Measurements from ENCODE around the gene SLC25A13. TPM values are rescaled to one million over a fixed set of nuclear protein-coding genes. Genes with fewer than 3 reads are reported as not detected.

The SLC25A13 gene
- total and polyA plus RNA-seq, 2 of the 8 experiments (the other 6 are each of a cell fraction or from before 2014, with no cell fraction given) = 30.8 to 85.4 TPM

- FAIRE-seq = no peak
- CTCF ChIA-PET (ENCODE audit: partially characterized antibody) = interaction anchor here (0.7 kb wide), 2 partner anchors 11 to 107 kb away, joined by 3 read pairs; no protein-coding TSS in a partner anchor
- Histone ChIP-seq H2BK5ac (ENCODE audit: low read depth, low read length) (no peak overlapping the region), H2BK15ac (ENCODE audit: low read length) (no peak overlapping the region), H3K4me1 (replicated peaks in 1 of 4; ENCODE audit: control insufficient read depth in 3 of 4, insufficient read depth in 4 of 4, low read length in 3 of 4) (no peaks in the 10 kb centered on the region), H2BK120ac (replicated peaks; ENCODE audit: low read depth, low read length) (no peak overlapping the region), H3K23me2 (ENCODE audit: low read depth, low read length) (no peaks in the 10 kb centered on the region), H2BK20ac (ENCODE audit: low read length) (no peak overlapping the region), H3K9me3 (ENCODE audit: insufficient read depth in 2 of 2, low read depth in 1 of 2, low read length in 1 of 2) (no peaks in the 10 kb centered on the region), H3K27ac (ENCODE audit: low read depth, low read length) (no peak overlapping the region), H4K20me1 (replicated peaks in 1 of 2; ENCODE audit: control insufficient read depth in 1 of 2, insufficient read depth in 2 of 2, low read length in 2 of 2) (no peaks in the 10 kb centered on the region), H2AFZ (ENCODE audit: low read length) (no peak overlapping the region), H3K9ac (replicated peaks in 1 of 4; ENCODE audit: extremely low read depth in 1 of 4, low read depth in 3 of 4, low read length in 3 of 4) (no peak overlapping the region), H3K18ac (ENCODE audit: extremely low read depth, low read length) (no peak overlapping the region), H3K4me3 (ENCODE audit: extremely low read depth in 1 of 4, insufficient read depth in 2 of 4, low read depth in 3 of 4, low read length in 4 of 4) (no peak overlapping the region), H3K4me2 (ENCODE audit: insufficient read depth in 1 of 2, low read depth in 2 of 2, low read length in 2 of 2) (no peak overlapping the region), H4K91ac (replicated peaks; ENCODE audit: insufficient read length, low read length) (no peak overlapping the region), H3K36me3 (ENCODE audit: control insufficient read depth in 2 of 4, insufficient read depth in 4 of 4, low read length in 3 of 4) (no peaks in the 10 kb centered on the region), H3K4ac (replicated peaks; ENCODE audit: insufficient read length, low read depth, low read length) (no peak overlapping the region), H3K14ac (ENCODE audit: insufficient read length) (no peak overlapping the region), H2BK12ac (ENCODE audit: low read depth, low read length) (no peak overlapping the region), H3K79me2 (ENCODE audit: control insufficient read depth in 1 of 2, insufficient read depth in 2 of 2, low read length in 2 of 2) (no peaks in the 10 kb centered on the region), H2AK5ac (ENCODE audit: low read depth, low read length) (no peak overlapping the region), H4K8ac (ENCODE audit: extremely low read depth, insufficient read depth, low read length) (no peak overlapping the region), H3K56ac (replicated peaks; ENCODE audit: insufficient read length, low read depth, low read length) (no peak overlapping the region), H3K79me1 (ENCODE audit: low read depth, low read length) (no peaks in the 10 kb centered on the region), H3K27me3 (replicated peaks in 1 of 4; ENCODE audit: control insufficient read depth in 3 of 4, extremely low read depth in 1 of 4, insufficient read depth in 3 of 4, low read length in 3 of 4) (peaks cover 0 to 1% (median 0%) of the 10 kb centered on the region in 4 experiments; a peak in 1 of 7 replicates), H4K5ac (ENCODE audit: insufficient read length, low read depth, low read length) (no peak overlapping the region), H3K23ac (ENCODE audit: insufficient read length) (no peak overlapping the region)
- TF ChIP-seq POU5F1 (IDR thresholded peaks at IDR 0.05; ENCODE audit: low read depth, low read length) (no peak), POLR2A (IDR thresholded peaks at IDR 0.05; ENCODE audit: control extremely low read depth in 1 of 2, low read depth in 2 of 2, low read length in 2 of 2) (no peak), MAFK (IDR thresholded peaks at IDR 0.05; ENCODE audit: low read depth, low read length) (no peak), RNF2 (IDR thresholded peaks at IDR 0.05; ENCODE audit: borderline replicate concordance, low read depth, low read length, missing control alignments, poor library complexity, severe bottlenecking) (no peak), SRF (IDR thresholded peaks at IDR 0.05; ENCODE audit: low read depth, low read length) (no peak), BCL11A (IDR thresholded peaks at IDR 0.05; ENCODE audit: low read depth in 2 of 2, low read length in 2 of 2) (no peak), CHD1 (IDR thresholded peaks at IDR 0.05; ENCODE audit: low read depth, low read length) (no peak), SP2 (IDR thresholded peaks at IDR 0.05; ENCODE audit: low read length) (no peak), FOSL1 (IDR thresholded peaks at IDR 0.05; ENCODE audit: insufficient read depth, low read depth, low read length) (no peak), SIRT6 (IDR thresholded peaks at IDR 0.05; ENCODE audit: low read length) (no peak)
- DNase-seq (ENCODE audit: low read depth in 1 of 2, low spot score in 2 of 2) = no peak
- POLR2A ChIA-PET (ENCODE audit: partially characterized antibody) = no interaction called here
- 82% methylated on average over 5 of the region's 5 CpGs; no CpG with 5 or more reads in 1 of the 2 experiments for WGBS, 2 experiments (ENCODE audit: extremely low coverage in 1 of 2, insufficient coverage in 1 of 2, insufficient read length in 1 of 2, insufficient replicate concordance in 2 of 2, low coverage in 1 of 2, low lambda C conversion rate in 2 of 2, missing lambda C conversion rate in 1 of 2)
These were observed 24.5 kb upstream of the SLC25A13 start for GRCh38 chr7:96346293-96346953.

All from H1 (cell line).